Activated T-helper 1 cell treated with Interleukin-2 at 50 U/mL for 16 hours (primary cell): Measurements from ENCODE around the gene LHX8.
"Not testable (repeated sequence)": the region's sequence is repeated elsewhere in the genome, so short reads cannot be mapped to it uniquely, and the experiment has no call there.

Experiments
- DNase-seq: peaks from one replicate; pipeline ENCODE4 v3.0.0-alpha.2; 2020; ENCODE audit warnings: low read depth

The LHX8 gene

DNA sequence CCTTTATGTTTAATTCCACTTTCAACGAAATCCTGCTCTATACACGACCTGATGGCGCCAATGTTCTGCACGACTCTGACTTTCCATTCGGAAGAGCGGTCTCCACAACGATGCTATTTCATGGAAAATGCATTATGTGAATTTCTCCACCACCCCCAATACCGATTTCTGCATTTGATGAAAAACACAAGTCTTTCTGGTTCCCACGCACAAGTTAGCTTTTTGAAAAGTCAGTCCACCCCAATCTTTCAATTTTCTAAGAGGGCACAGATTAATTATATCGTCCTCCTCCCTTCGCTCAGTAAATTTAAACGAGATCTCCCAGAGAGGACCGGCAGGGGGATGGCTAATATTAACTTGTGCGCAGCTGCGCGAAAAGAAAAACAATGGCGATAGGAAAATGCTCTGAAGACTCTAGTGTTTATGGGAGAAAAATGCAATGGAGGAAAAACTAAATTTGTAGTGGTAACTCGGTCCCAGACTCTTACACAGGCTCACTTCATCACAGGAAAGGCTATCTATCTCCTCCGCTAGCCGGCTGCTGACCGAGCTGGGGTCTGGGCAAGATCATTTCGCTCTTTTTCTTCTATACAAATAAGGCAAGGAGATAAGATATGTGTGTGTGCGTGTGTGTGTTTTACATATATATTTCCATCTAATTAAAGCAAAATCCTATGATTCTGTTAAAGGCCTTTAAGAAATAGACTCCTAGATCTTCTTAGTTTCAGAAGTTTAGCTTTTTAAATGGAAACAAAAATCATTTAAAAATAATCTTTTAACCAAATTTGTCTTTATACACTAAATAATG, 1.2 kb upstream of the LHX8 start:
- no peak for DNase-seq

DNA sequence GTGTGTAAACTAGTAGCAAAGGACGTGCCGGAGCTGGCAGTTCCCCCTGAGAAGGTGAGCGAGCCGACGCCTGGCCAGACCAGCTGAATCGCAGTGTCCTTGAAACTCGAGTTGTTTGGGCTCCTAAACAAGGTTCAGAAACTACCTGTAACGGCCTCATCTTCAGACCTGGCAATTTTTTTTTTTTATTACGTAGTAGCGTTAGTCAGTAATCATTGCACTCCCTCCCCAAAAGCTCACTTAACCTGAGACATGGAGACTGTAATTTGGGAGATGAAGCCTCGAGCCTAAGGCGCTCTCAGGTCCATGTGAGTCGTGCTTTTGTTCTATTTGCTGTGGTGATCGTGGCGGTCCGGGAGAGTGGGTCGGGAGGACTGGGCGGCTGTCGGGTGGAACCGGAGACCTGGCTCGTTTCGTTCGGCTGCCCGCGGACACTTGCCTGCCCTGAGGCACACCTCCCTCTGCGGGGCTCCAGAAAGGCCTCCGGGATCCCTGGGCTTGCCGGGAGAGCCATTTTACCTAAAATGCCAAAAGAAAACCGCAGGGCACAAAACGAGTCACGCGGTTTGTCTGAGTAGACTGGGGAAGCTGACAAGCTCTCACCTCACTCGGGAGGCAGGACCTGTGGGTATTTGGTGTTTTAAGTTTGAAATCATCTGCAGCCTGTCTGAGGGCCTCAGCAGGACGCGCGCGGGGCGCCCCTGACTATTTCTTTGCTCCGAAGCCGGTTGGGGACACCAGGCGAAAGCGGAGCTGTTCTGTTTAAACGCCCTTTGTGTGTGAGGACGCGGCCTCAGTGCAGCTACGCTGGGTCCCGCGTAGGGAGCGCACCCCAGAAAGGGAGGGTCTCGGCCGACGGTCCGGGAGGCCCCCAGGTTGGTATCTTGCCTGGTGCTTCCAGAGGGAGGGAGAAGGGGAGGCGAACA, 722 bp downstream of the LHX8 start:
- DNase-seq, result no peak

DNA sequence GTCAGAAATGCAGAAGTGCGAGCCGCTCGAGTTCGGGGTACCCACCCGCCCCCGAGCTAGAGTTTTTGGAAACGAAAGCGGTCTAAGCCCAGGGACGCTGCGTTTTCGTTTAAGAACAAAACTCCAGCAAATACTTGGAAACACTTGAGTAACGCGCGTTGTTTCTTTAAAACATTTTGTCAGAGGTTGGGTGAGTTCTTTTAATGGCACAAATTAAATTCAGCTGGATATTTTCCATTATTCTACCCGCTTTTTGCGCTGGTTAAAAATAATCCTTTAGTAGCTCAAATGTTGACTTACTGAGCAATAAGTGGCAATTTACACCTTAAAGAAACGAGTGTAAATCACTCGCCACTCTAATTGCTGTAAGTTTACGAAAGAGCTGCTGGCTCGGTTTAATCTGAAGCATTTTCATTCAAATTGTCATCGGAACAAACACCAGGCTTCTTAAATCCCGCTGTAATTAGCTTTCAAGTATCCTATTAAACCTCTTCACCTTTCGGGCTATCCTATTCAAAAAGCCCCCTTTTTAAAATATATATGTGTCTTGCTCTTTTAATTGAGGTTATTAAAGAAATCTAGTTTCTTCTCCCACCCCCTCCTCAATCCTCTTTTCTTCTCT, 1.5 kb downstream of the LHX8 start:
- DNase-seq, result no peak

DNA sequence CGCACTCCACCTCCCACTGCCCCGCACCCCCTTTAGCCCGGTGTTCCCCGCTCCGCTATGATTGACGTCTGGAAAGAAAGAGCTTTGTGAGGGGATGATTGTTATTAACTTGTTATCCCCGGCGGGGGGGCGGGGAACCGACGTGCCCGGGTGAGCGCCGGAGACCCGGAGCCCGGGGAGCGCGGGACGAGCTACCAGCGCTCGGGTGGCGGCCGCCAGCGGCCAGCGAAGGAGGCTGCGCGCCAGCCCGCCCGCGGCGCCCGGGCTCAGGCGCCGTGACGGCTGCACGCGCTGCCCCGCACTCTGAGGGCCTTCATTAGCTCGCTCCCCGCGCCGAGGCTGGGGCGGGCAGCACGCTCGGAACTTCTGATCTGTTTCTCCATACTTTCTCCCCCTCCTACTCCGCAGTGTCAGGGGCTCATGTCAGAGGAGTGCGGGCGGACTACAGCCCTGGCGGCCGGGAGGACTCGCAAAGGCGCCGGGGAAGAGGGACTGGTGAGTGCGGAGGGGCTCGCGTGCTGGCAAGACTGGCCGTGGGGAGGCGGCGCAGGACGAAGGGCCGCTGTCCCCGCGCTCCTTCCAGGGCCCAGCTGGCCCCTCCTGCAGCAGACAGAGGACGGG, 2.1 kb downstream of the LHX8 start:
- no peak for DNase-seq

DNA sequence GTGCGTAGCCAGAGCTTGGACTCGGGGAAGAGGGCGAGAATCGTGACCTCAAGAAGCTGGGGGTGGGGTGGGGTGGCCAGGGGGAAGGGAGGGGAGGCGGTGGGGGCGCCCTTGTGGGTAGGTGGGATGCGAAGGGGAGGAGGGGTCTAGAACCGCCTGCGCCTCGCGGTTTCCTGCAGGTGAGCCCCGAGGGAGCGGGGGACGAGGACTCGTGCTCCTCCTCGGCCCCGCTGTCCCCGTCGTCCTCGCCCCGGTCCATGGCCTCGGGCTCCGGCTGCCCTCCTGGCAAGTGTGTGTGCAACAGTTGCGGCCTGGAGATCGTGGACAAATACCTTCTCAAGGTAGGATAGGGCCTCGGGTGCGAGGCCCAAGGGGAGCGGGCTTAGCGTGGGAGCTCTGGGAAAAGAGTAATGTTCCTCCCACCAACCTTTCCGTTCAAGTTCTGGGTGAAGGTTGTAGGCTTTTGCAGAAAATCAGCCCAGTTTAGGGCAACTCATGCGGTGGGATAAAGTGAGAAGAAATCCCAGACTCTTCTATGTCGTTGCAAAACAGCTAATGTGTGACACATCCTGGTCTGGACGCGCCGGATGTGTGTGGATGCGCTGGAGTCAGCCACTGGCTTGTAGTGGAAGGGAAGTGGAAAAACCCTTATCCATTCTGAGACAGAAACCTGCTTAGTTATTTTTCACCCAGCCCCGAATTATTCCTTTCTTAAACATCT, 2.9 kb downstream of the LHX8 start:
- no peak for DNase-seq

DNA sequence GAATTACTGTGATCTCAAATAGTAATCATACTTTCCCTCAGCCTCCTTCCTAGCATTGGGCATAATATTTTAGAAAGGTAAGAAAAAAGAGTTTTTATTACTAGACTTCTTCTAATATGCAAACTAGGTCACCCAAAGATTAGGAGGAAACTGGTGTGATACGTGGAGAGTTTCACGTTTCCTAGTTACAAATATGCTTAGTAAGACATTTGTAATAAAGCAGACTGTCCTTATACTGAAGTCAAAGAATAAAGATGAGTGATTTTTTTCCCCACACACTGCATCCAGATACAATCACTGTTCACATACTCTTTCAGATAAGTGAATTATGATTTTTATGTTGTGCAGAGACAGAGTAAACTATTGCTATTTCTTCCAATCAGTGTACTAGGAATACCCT, 17.9 kb downstream of the LHX8 start:
- no peak for DNase-seq

DNA sequence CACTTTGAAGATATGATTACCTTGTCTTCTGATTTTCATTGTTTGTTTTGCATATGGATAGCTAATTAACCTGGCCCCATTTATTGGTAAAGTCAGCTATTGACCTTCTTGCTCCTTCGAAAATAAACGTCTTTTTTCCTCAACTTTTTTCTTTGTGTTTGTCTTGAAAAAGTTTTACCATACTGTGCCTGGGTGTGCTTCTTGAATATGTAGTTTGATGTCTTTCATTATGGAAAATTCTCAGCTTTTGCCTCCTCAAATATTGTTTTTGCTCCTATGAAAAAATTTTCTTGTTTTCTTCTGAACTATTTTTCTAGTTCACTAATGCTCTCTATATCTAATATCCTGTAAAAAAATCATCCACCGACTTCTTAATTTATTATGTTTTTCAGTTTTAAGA, 25.0 kb downstream of the LHX8 start:
- DNase-seq, result no peak

DNA sequence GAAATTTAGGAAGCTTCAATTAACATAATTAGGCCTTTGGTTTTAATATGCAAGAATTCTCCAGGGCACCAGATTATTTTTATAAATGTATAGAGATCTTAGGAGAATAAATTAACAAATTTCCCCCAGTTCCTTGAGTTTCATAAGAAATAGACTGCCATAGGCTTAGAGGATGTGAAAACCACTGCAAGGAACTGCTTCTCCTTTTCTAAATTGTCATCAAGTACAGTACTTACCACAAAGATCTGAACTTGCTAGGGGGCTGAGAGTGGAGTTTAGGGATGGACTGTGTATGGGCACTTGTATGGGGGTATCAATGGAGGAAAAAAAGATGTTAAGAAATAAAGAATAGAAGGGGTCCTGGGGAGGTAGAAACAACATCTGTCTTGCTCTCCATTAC, 31.1 kb downstream of the LHX8 start:
- DNase-seq, result no peak

DNA sequence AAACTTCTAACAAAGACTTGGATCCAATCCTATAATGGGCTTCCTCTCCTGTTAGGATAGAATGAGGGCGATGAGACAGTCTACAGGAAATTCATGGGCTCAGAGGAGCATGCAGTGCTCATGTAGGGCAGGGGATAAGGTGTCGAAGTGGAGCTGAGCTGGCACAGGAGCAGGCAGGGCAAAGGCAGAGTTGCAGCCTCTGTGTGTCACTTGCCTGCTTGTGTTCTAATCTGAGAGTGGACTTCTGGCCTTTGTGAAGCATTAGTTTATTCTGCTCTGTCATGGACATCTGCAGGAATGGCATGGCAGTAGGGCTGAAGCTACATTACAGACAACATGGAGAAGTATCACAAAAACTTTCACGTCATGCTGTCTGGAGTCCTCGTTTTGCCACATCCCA, 32.6 kb downstream of the LHX8 start:
- DNase-seq, result no peak

DNA sequence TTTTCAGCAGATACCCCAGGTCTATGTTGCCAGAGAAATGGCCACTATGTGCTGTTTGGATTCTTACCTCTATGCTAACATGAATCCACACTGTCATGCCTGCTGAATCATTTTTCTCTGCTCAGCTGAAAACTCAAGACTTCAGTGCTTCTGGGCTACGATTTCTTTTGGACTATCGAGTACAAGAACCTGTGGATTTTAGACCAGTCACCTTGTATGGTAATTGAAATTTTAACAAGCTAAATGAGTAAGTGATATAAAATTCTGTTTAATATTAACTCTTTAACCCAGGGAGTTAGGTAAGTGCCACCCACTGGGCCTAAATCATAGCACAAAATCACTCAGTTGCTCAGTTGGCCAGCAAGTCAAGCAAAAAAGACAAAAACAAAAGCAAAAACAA, 35.8 kb downstream of the LHX8 start:
- no peak for DNase-seq

DNA sequence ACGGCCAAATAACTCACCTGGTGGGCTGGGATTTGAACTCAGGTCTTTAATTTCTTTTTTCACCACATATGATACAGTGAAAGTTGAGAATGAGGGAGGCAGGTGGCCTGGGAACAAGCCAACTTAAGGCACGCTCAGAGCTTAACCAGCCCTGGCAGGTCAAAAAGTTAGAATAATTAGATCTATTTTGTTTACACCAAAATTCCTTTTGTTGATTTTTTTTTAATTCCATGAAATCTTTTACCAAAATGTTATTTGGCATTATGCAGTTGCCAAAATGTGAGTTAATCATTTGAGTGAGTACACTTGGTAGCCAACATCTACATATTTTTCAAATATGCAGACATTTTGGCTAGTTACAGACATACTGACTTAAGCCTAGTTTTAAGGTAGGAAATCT, 36.8 kb downstream of the LHX8 start:
- no peak for DNase-seq

DNA sequence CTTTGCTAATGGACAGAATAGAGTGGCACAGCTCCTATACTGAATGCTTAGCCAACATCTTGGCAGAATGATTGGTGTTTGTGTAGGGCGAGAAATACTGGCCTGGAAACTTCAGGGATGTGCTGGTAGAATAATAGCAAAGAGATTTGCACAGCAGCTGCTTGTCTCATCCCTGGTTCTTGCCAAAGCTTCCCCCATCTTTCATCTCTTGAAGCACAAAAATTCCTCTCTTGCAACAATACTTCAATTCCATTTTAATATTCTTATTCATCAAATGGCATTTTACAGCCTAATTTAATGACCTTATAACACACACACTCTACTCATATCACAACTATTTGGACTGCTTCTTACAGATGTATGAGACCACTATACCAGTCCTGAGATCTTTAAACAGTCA, 37.7 kb downstream of the LHX8 start:
- DNase-seq, result no peak

DNA sequence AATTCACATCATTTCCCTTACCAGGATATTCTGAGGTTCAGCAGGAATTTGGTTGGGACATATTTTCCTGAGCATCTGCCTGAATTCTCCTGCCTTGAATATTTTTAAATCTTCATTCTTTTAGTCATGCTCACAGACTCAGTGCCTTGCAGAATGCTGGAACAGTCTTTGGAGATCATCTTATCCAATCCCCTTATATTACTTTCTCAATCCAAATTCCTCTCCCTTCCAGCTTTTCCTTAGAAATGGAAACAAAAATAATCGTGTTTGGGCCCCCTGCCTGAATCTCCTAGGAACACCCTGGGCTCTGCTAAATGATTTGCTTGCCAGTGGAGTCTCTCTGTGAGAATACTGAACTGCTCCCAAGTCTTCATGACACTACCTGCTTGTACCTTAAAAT, 38.4 kb downstream of the LHX8 start:
- no peak for DNase-seq

DNA sequence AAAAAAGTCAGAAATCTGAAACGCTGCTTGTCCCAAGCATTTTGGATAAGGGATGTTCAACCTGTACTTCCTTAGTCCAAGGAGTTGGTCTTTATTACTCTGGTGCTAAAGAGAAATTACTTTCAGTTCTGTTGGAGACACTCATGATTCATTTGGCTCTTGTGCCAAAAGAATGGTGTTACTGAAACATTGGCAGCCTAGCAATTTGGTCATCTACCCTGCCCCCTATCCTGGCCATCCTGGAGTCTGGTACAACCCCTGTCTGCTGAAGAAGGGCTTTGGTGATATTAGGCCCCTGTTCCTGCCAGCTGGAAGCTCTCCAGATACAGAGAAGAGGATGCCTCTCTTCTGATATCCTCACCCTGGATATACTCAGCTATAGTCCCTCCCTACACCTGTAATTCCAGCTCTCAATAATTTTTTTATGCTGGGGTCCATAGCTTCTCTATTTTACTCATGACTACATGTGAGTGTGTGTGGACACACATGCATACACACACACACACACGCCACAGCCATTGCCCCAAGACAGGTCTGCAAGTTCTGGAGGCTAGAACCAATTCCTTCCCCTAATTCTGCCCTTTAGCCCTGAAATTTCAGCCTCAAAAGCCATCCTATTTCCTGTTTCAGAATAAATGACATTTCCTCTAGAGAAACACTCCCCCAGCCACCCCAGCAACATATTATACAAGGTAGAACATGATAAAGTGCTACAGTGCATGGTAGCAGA, 40.0 kb downstream of the LHX8 start:
- no peak for DNase-seq

DNA sequence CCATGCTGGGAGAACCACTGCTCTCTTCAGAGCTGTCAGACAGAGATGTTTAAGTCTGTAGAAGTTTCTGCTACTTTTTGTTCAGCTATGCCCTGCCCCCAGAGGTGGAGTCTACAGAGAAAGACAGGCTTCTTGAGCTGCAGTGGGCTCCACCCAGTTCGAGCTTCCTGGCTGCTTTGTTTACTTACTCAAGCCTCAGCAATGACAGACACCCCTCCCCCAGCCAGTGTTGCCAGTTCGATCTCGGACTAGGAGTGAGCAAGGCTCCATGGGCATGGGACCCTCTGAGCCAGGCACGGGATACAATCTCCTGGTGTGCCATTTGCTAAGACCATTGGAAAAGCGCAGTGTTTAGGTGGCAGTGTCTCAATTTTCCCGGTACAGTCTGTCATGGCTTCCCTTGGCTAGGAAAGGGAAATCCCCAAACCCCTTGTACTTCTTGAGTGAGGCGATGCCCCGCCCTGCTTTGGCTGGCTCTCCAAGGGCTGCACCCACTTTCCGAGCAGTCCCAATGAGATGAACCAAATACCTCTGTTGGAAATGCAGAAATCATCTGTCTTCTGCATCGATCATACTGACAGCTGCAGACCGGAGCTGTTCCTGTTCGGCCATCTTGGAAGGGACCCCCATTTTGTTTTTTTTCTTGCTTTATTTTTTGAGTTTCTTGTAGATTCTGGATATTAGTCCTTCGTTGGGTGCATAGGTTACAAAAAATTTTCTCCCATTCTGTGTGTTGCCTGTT, 47.2 kb downstream of the LHX8 start:
- not testable (repeated sequence) for DNase-seq

DNA sequence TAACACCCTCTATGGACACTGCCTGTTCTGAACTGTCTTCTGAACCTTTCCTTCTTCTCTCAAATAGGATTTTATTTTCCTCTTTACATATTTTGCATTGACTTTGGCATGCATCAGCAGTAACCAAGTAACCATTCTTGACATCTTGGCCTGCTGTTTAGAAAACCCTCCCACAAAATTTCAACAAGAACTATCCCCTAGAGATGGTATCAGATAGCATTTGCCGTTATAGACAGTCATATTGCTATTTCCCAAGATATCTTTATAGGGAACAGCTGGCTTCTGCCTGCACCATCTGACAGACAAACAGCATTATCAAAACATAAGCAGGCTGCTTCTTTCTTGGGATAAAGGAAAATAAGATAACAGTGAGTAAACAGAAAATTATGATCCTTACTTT, 54.7 kb downstream of the LHX8 start:
- DNase-seq, result no peak

DNA sequence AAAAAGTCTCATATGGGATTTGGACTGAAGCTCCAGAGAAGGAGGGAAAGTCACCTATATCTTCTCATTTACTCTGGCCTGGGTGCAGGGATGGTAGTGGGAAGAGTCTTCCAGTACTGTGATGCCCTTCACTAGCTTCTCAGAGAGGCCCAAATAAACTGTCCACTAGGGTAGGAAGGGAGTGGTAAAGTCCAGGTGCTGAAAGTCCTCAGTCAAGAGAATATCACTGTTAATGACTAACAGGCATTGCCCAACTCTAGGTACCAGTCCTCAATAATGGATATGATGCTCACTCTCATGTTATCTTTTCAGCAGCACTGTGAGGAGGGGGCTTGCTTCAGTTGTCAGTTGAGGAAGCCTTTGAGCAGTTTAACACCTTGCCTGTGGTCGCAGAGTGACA, 64.0 kb downstream of the LHX8 start:
- no peak for DNase-seq

DNA sequence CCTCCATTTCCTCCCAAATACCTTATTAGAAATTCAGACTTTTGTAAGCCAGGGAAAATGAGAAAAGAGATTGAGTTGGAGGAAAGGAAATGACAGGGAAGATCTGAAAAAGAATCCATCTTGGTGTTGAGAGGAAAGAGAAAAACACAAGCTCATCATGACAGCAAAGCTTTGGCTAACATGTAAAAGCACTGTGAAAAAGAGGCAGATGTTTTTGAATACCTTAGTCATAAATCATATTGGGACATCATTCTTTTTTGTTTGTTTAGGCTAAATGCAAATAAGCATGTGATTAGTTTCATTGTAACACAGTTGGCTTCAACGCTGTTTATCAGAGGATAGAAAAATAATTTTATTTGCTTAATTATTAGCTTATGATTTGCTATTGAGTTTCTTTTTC, 64.6 kb downstream of the LHX8 start:
- no peak for DNase-seq

DNA sequence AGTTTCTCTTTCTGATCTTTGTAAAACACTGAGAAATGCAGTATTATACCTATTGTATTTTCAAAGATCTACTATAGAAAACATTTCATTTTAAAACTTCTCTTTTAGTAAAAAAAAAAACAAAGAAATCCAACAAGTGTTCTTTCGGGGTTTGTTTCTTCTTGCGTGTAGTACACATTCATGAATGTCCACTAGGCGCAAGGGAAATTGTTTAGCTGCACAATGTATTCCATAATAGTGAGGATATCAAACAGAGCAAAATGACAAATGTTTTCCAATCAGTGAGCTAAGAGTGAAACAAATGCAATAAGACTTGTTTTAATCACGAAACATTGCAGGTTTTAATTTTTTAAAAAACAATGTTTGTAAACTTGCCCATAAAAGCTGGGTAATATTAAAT, 68.6 kb downstream of the LHX8 start:
- DNase-seq, result no peak
